Heart left ventricle (tissue), 16 donors: ENCODE measurements around the gene CERT1. TPM values are rescaled to one million over a fixed set of nuclear protein-coding genes. Genes with fewer than 3 reads are reported as not detected.

Source experiments
- ATAC-seq, 4 donors: fragments of 200-7000 bp; cut with Tn5 transposase; one replicate each; pipeline ENCODE4 v1.9.1; 2020 to 2022; ENCODE audit warnings: moderate library complexity in 4 of 4, mild to moderate bottlenecking in 3 of 4, moderate number of reproducible peaks in 1 of 4
- DNase-seq, 5 donors: peaks; one replicate each; pipeline ENCODE4 v3.0.0-alpha.2; 2020
- H3K27ac ChIP-seq, 12 donors: fragments of 200-600 bp; sonication (generic) in 4 of 12; one replicate each; pipeline versions ENCODE4 v1.5.0 to v1.8.0; 2016 to 2022; ENCODE audit warnings: mild to moderate bottlenecking in 2 of 12
- H3K27me3 ChIP-seq, 9 donors: fragments of 200-600 bp; sonication (generic) in 2 of 9; one replicate each; pipeline versions ENCODE4 v1.5.1 to v1.8.0; 2016 to 2022; ENCODE audit warnings: mild to moderate bottlenecking in 3 of 9
- H3K36me3 ChIP-seq, 9 donors: fragments of 200-600 bp; sonication (generic) in 2 of 9; one replicate each; pipeline versions ENCODE4 v1.5.0 to v1.8.0; 2018 to 2022; ENCODE audit warnings: mild to moderate bottlenecking in 2 of 9
- H3K4me1 ChIP-seq, 12 donors: fragments of 200-600 bp; sonication (generic) in 4 of 12; one replicate each; pipeline versions ENCODE4 v1.5.0 to v1.8.0; 2016 to 2022; ENCODE audit warnings: mild to moderate bottlenecking in 3 of 12
- H3K4me3 ChIP-seq, 12 donors: fragments of 200-600 bp; sonication (generic) in 4 of 12; one replicate each; pipeline versions ENCODE4 v1.5.0 to v1.8.0; 2017 to 2022; ENCODE audit warnings: mild to moderate bottlenecking in 9 of 12, moderate library complexity in 4 of 12
- H3K9me3 ChIP-seq, 12 donors: fragments of 200-600 bp; sonication (generic) in 4 of 12; one replicate each; pipeline versions ENCODE4 v1.5.0 to v1.8.0; 2016 to 2022; ENCODE audit warnings: mild to moderate bottlenecking in 1 of 12
- POLR2A ChIP-seq, 2 donors: fragments of 450-650 bp; IDR thresholded peaks; one replicate each; pipeline ENCODE4 v1.6.1; 2017; ENCODE audit warnings: antibody characterized with exemption in 2 of 2, mild to moderate bottlenecking in 2 of 2, moderate library complexity in 2 of 2
- WGBS, 4 donors: extraction: QIAGEN DNeasy Blood & Tissue Kit in 2 of 4; methylation state at CpG; one replicate each; pipeline versions ENCODE4 v1.1.5 to v1.1.7; 2013 to 2018; 5-methylcytosine and 5-hydroxymethylcytosine counted together
- intact Hi-C, 10 donors: fragments of 100-400 bp; cut with DNase I; formaldehyde crosslinking; loops; one replicate each; pipeline versions ENCODE4 v1.11.1 to v1.14.2; 2022
- polyA plus RNA-seq, 2 donors: library from polyadenylated mRNA; stranded (reverse); fragments of 200-250 nt; gene quantifications; one replicate each; pipeline ENCODE4 v1.2.3, GENCODE V29; 2013
- total RNA-seq, 9 donors: library from RNA; depleted of rRNA in 2 of 9; stranded (reverse); fragments of >200 nt in 2 of 9; fragmentation: NEBNext Ultra II Directional in 3 of 9; extraction: Animal tissue kit (Norgen Biotek cat#: 25700) in 3 of 9; gene quantifications; one replicate each; pipeline versions ENCODE4 v1.1.0 to v1.2.4, GENCODE V29; 2016 to 2023
- TF ChIP-seq, protein P1 (sequence below), 12 donors: fragments of 200-600 bp; sonication (generic) in 4 of 12; IDR thresholded peaks; one replicate each; pipeline versions ENCODE4 v1.5.0 to v1.8.0; 2018 to 2022; ENCODE audit warnings: antibody characterized with exemption in 12 of 12, mild to moderate bottlenecking in 5 of 12
- donor health status: ischemic (EF 13 %, LVEDD 7.1; RV severe dilation, severe dysfunction).
- donor health status: healthy with polysubstance abuse.
- donor health status: DM: no; HTN: yes; CAD: no.
- donor health status: DM: no; HTN: no; CAD: no.
- donor health status: ischemic (EF 25% LVEDD 6.9; RV normal size, moderate dysfunction).
- donor health status: ischemic (EF 25% LVEDD 5.7; RV mildly dilated, moderate dysfunction).
- donor health status: healthy.
- donor health status: DM: yes; HTN: yes; CAD: no.
- donor health status: ischemic (EF 35%, LVEDD 5.7; RV mildly dilated, moderate dysfunction).
- donor health status: nonischemic (EF 11% LVEDD 7.7; RV severe dilation, severe dysfunction).
- donor health status: DM: yes; HTN: yes; CAD: no.
- donor health status: PGD.
- donor health status: ischemic (EF 29% LVEDD 5.4; RV normal size, mild dysfunction).
- donor health status: nonischemic (EF 23%, LVEDD 6.1; RV moderate dilation, normal function).

Gene CERT1
- total and polyA plus RNA-seq, 11 donors, result 6.7 to 57.6 (median 27.3) TPM

DNA sequence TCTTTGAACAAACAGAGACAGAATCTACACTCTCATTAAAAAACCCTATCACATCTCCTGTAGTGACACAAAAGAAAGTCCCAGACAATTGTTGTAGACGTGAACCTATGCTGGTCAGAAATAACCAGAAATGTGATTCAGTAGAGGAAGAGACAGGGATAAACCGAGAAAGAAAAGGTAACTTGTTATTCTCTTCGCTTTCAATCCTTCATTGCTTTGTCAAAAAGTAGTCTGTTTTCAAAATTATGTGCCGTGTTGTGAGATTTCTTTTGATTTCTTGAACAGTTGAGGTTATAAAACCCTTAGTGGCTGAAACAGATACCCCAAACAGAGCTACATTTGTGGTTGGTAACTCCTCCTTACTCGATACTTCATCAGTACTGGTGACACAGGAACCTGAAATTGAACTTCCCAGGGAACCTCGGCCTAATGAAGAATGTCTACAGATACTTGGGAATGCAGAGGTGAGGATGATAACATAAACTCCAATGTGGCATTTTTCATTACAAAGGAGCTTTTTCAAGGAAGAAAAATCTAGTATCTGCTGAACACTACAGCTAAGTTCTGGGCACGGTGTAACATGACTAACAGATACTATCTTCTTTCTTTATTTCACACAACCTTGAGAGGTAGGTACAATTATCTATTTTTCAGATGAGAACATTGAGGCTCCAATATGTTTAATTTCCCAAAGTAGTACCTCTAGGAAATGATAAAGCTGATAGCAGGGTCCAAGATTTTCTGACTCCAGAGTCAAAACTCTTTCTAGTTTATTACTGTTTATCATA is 160.1 kb downstream of the CERT1 start:
- no peak for TF ChIP-seq POLR2A (IDR thresholded peaks at IDR 0.05)
- TF ChIP-seq, protein P1, sequence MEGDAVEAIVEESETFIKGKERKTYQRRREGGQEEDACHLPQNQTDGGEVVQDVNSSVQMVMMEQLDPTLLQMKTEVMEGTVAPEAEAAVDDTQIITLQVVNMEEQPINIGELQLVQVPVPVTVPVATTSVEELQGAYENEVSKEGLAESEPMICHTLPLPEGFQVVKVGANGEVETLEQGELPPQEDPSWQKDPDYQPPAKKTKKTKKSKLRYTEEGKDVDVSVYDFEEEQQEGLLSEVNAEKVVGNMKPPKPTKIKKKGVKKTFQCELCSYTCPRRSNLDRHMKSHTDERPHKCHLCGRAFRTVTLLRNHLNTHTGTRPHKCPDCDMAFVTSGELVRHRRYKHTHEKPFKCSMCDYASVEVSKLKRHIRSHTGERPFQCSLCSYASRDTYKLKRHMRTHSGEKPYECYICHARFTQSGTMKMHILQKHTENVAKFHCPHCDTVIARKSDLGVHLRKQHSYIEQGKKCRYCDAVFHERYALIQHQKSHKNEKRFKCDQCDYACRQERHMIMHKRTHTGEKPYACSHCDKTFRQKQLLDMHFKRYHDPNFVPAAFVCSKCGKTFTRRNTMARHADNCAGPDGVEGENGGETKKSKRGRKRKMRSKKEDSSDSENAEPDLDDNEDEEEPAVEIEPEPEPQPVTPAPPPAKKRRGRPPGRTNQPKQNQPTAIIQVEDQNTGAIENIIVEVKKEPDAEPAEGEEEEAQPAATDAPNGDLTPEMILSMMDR (IDR thresholded peaks at IDR 0.05), result no peak
- Histone ChIP-seq H3K27me3 (no peaks in the 10 kb centered on the region), H3K9me3 (no peaks in the 10 kb centered on the region), H3K36me3 (peaks cover 0 to 100% (median 96%) of the 10 kb centered on the region in 9 donors), H3K27ac (no peak overlapping the region), H3K4me1 (no peaks in the 10 kb centered on the region), H3K4me3 (no peak overlapping the region)
- intact Hi-C loops, result no loop called here
- 94 to 97% (median 95%) methylated on average over 7 of the region's 7 CpGs for WGBS, 4 donors
- no peak for DNase-seq
- no peak for ATAC-seq

DNA sequence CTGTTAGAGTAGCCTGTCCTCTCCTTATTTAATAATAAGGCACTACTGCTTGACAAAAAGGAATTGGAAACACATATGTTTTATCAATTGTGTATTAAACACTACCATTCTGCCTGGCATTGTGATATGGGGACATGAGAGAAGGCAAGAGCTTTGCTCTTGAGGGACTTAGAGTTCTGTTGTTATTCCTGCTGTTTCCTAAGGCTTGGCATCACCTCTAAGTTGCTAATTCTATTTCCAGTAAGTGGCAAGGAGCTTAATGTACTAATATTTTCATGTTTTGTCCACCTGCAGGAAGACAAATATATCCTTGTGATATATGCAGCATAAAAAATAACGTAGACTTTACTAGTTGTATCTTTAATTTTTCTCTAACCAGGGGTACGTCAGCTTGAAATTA is 161.8 kb downstream of the CERT1 start:
- WGBS, 4 donors, result 87 to 92% (median 92%) methylated on average over 2 of the region's 2 CpGs
- intact Hi-C loops, result no loop called here

DNA sequence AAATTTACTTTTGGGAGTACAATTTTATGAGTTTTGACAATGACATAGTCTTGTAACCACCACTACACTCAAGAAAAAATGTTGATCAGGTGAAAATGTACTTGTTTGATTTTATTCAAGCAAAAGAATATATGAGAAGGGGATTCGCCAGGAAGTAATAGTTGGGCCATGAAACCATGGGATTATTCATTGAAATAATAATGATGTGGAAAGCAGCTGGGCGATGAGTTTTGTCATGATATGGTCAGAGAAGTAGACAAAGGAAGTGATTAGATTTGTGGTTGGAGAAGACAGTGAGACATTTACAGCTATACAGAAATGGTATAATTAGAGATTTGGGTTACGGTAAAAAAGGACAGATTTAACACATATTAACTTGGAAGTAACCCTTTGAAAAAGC is 163.2 kb downstream of the CERT1 start:
- ATAC-seq, result no peak
- Histone ChIP-seq H3K4me3 (no peak overlapping the region), H3K4me1 (no peaks in the 10 kb centered on the region), H3K27ac (no peak overlapping the region), H3K27me3 (no peaks in the 10 kb centered on the region), H3K9me3 (no peaks in the 10 kb centered on the region), H3K36me3 (peaks cover 0 to 100% (median 97%) of the 10 kb centered on the region in 9 donors)
- DNase-seq, result no peak
- intact Hi-C loops, result no loop called here
- TF ChIP-seq, protein P1 (IDR thresholded peaks at IDR 0.05), result no peak
- no peak for TF ChIP-seq POLR2A (IDR thresholded peaks at IDR 0.05)
- 93 to 94% (median 94%) methylated on average over 3 of the region's 3 CpGs for WGBS, 4 donors

More for the DNA sequence above, 161.8 kb downstream of the CERT1 start:
- DNase-seq, result no peak
- Histone ChIP-seq H3K27ac (no peak overlapping the region), H3K4me3 (no peak overlapping the region), H3K9me3 (no peaks in the 10 kb centered on the region), H3K27me3 (no peaks in the 10 kb centered on the region), H3K4me1 (no peaks in the 10 kb centered on the region), H3K36me3 (peaks cover 0 to 100% (median 96%) of the 10 kb centered on the region in 9 donors)
- no peak for ATAC-seq
- no peak for TF ChIP-seq POLR2A (IDR thresholded peaks at IDR 0.05)
- TF ChIP-seq, protein P1 (IDR thresholded peaks at IDR 0.05), result no peak

DNA sequence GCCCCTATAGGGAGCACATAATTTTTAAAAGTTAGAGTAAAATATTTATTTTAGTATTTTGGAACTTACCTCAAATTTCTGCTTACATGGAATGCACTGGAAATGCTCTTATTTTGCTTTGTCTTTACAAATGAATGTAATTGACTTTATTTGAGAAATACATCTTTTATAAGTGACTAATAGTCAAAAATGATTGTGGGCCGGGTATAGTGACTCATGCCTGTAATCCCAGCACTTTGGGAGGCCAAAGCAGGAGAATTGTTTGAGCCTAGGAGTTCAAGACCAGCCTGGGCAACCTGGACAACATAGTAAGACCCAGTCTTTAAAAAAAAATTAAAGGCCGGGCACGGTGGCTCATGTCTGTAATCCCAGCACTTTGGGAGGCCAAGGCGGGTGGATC is 168.6 kb downstream of the CERT1 start:
- ATAC-seq (no peak), DNase-seq (no peak)
- intact Hi-C loops, result no loop called here
- WGBS, 4 donors, result 95 to 99% (median 98%) methylated on average over 4 of the region's 4 CpGs
- H3K36me3 ChIP-seq, result peaks cover 0 to 51% (median 43%) of the 10 kb centered on the region in 9 donors
- no peak overlapping the region for H3K4me3 ChIP-seq
- H3K27me3 ChIP-seq, result no peaks in the 10 kb centered on the region
- peaks cover 0 to 20% (median 10%) of the 10 kb centered on the region in 12 donors for H3K4me1 ChIP-seq
- H3K27ac ChIP-seq, result no peak overlapping the region
- no peak for TF ChIP-seq POLR2A (IDR thresholded peaks at IDR 0.05)
- TF ChIP-seq, protein P1 (IDR thresholded peaks at IDR 0.05), result no peak
- H3K9me3 ChIP-seq, result no peaks in the 10 kb centered on the region
